Midbrain (tissue), 1 donor: ENCODE data around the gene GRAMD1B.

Experiments
- DNase-seq: peaks from one replicate; lab custom pipeline; 2025; lab: John Stamatoyannopoulos, UW

Gene GRAMD1B

DNA sequence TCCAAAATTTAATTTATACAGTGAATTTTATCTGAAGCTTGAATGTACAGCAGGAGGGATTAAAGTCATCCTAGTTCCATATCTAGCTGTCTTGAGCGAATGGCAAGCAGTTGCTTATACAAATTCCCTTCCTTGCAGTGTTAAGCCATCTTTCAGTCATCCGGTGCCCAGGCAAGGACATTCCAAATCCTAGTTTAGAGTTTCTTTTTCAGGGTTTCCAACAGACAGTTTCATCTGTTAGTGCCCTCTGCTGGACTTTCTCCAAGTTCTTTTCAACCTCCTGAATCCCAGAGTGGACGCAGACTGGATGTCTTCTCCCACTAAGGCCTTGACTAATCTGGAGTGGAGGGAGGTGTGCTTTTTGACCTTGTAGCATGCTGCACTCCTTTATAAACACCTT is 45.4 kb downstream of the GRAMD1B start:
- peak; percentile 14 for DNase-seq

DNA sequence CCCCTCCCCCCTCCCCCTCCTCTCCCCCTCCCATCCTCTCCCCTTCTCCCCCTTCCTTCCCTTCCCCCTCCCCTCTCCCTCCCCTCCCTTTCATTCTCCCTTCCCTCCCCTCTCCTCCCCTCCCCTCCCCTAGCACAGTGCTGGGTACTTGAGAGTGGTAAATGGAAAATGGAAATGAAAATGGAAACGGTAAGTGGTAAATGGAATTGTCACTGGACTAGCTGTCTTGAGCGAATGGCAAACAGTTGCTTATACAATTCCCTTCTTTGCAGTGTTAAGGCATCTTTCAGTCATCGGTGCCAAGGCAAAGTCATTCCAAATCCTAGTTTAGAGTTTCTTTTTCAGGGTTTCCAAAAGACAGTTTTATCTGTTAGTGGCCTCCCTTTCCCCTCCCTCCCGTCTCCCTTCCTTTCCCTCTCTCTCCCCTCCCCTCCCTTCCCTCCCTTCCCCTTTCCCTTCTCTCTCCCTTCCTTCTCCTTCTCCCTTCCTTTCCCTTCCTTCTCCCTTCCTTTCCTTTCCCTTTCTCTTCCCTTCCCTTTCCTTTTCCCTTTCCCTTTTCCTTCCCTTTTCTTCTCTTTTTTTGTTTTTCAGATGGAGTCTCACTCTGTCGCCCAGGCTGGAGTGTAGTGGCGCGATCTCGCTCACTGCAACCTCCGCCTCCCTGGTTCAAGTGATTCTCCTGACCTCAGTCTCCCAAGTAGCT is 47.3 kb downstream of the GRAMD1B start:
- no peak for DNase-seq

DNA sequence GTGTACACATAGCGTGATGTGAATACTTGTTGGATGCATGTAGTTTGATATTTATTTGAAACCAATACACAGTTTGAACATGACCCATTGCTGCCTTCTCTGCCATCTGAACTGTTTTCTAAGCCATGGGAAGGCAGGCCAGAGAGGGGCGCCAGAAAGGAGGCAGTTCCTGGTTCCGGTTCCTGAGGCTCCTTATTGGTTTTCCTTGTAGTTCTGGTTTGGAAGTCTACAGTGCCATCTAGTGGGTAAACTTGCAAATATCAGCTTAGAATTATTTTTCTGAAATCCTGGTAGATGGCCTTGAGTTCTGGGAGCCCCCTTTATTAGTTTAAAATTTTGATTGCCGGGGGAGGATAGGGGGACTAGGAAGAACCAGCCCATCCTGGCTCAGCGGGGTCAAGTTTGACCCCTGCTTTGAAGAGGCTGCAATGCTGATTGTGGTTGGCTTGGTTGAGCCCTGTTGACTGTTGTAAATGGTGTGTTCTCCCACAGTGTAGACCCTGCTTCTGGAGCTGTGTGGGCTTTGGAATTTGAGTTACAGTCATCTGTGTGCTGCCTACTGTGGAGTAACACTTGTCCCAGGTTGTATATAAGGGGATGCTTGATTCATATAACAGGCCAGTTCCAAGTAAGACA is 48.4 kb downstream of the GRAMD1B start:
- DNase-seq, result peak; percentile 81

GRCh38 chr11:123479048-123479837 is 49.2 kb downstream of the GRAMD1B start:
- no peak for DNase-seq

GRCh38 chr11:123480290-123480815 is 50.3 kb downstream of the GRAMD1B start:
- no peak for DNase-seq

DNA sequence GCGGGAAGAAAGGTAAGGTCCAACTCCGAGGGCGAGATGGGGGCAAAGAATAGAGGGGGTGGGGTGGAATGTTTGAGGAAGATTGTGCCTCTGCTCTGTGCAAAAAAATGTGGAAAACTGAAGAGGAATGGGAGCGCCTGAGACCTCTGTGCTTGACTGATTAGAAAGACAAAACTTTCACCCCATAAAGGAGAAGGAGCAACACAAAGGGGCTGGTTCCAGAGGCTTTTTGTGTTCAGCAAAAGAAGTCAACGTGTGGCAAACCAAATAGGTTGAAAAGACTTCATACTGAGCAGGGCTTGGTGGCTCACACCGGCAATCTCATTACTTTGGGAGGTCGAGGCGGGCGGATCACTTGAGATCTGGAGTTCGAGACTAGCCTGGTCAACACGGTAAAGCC is 50.8 kb downstream of the GRAMD1B start:
- no peak for DNase-seq

GRCh38 chr11:123481640-123482039 is 51.6 kb downstream of the GRAMD1B start:
- DNase-seq, result no peak

GRCh38 chr11:123482218-123482617 is 52.1 kb downstream of the GRAMD1B start:
- DNase-seq, result no peak

GRCh38 chr11:123483058-123483457 is 53.0 kb downstream of the GRAMD1B start:
- DNase-seq, result no peak

GRCh38 chr11:123483466-123483865 is 53.4 kb downstream of the GRAMD1B start:
- DNase-seq, result no peak

DNA sequence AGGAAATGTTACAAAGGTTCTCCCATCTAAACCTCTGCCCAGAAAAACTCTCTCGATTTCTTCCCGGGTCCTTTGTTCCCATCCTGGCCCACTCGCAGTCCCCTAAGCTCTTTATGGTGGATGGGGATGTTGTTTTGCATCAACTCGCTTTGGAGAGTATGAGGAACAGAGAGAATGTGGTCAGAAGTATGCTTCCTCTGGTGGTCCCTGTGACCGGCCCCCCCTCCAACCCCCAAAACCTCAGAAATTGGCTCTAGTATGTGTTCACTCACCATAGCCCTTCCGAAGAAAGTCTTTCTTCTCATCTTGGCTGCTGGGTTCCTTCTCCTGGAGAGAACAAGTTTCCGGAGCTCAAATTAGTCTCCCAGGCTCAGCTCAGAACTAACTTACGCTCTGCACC is 54.4 kb downstream of the GRAMD1B start:
- DNase-seq, result no peak

DNA sequence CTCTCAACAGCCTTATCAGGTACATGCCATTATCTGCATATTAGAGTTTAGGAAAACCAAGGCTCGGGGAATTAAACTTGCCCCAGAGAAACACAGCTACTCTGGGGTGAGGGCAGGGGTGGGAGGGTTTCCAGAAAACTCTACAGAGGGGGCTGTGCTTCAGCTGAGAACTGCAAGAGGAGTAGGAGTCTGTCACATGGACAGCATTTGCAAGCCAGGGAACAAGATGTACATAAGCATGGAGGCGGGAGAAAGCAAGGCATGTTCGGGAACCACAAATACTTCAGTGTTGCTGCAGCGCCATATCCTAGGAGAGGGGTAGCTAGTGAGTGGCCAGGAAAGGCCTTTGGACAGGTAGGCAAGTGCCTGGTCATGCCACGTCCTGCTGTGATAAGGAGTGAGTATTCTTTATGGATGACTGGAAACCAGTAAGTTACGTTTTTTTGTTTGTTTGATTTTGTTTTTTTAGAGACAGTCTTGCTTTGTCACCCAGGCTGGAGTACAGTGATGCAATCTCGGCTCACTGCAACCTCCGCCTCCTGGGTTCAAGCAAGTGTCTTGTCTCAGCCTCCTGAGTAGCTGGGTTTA is 57.2 kb downstream of the GRAMD1B start:
- DNase-seq, result no peak

GRCh38 chr11:123490527-123490926 is 60.5 kb downstream of the GRAMD1B start:
- DNase-seq, result no peak

DNA sequence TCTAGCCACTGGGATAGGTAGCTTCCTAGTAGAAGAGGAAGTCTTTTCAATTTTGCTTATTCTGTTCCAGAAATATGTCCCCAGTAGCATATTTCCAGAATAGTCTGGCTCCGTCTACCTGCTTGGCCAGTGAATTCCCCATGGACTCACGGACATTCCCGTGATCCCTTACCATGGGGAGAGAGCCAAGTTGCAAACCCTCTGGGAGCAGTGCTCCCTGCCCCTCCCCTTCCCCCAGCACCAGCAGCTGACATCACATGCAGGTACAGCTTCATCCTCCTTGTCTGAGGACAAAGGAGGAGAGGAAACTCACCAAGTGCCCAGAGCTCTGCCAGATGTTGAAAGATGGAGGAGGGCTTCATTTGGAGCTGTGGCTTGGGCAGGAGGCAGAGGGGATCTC is 61.2 kb downstream of the GRAMD1B start:
- no peak for DNase-seq

DNA sequence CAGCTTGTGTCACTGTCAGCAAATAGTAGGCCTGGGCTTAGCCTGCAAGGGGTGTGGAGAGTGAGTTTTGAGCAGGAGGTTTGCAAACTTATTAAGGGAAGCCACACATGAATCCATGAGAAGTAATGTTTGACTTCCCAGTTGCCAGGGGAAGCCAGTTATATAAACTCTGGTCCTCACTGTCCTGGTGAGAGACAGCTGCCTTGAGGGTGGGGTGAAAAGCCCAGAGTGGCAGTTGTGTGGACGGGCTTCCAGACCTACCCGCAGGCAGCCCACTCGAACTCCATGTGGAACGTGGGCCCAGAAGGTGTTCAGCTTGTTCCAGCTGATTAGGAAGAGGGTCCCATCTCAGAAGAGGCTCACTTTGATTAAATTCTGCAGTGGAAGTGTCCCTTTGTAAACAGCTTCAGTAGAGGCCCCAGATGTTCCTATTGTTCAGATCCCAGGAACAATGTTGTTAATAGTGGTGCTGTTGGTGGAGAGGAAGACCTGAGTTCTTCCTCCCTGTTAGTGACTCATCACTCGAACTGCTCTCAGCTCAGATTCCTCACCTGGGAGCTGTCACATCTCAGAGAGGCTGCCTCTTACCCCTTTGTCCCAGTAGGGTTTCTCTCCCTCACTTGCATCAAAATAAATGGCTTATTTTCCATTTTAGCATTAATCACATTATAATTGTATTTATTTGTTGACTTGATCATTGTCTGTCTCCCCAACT is 63.4 kb downstream of the GRAMD1B start:
- no peak for DNase-seq

DNA sequence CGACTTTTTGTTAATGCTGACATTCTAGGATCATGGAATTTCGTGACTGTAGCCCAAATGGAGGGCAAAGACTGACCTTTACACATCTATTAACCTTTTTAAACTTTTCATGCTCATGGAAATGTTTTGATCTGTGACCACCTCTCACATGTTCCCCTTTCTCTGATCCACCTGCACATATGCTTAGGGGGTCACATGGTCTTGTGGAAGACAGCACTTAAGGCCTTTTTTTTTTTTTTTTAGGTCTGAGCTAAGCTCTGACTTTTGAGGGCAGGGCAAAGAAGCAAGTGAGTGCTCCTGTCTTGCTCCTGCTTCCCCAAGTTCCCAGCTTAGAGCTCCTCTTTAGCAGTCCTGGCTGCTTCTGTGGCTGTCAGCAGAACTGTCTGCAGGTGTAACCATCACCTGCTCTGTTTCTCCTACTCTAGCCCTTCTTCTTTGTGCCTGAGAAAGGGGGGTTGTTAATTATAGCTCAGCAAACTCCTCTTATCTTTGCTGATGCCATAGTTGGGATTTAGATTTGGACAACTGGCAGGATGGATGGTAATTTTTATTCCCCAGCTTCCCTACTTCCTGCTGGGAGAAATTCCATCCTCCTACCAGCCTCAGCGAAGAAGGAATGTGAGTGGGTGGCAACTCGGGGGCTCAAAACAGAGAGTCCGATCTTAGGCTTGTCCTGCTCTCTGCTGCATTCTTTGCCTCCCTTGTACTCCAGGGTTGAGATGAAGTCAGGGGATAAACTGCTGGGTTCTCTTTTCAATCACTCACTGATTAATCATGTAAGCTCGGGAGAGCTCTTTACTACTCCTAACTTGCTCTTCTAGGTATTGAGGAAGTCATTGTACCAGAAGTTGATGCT is 64.4 kb downstream of the GRAMD1B start:
- no peak for DNase-seq

DNA sequence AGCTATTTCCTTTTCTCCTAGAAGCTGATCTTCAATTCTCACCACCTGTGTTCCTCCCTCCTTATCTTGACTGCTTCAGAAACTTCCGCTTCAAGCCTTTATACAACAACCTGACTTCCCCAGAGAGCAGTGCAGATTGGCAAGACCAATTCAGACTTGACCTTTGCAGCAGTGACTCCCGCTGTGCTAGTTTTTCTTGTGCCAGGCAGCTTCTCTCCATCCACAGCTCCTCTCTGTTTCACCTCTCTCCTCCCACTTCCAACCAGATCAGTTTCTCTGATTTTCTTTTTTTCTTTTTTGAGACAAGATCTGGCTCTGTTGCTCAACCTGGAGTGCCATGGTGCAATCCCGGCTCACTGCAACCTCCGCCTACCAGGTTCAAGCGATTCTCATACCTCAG is 74.3 kb downstream of the GRAMD1B start:
- no peak for DNase-seq

GRCh38 chr11:123505546-123506299 is 75.7 kb downstream of the GRAMD1B start:
- DNase-seq, result peak; percentile 17

GRCh38 chr11:123507043-123507442 is 77.0 kb downstream of the GRAMD1B start:
- no peak for DNase-seq
